ENCODE results near the gene GLOD5.

- TF ChIP-seq POLR2A (IDR thresholded peaks at IDR 0.05) (no peak), CTCF (IDR thresholded peaks at IDR 0.05) (no peak)
Measured at GRCh38 chrX:48753708-48754228, 7.8 kb upstream of the GLOD5 start.
